Stimulated activated CD4-positive, alpha-beta T cell treated with anti-CD3 and anti-CD28 coated beads, Interleukin-2, amount 100 ng/mL, for 24 hours (primary cell): ENCODE measurements around the gene REPS1.
A peak's percentile ranks its signal among the peaks of the same experiment; 100 is the strongest.
"Not testable (repeated sequence)": the region's sequence is repeated elsewhere in the genome, so short reads cannot be mapped to it uniquely, and the experiment has no call there.

Experiments
- DNase-seq, 2 donors: peaks; one replicate each; pipeline ENCODE4 v3.0.0-alpha.2; 2020

Gene REPS1

DNA sequence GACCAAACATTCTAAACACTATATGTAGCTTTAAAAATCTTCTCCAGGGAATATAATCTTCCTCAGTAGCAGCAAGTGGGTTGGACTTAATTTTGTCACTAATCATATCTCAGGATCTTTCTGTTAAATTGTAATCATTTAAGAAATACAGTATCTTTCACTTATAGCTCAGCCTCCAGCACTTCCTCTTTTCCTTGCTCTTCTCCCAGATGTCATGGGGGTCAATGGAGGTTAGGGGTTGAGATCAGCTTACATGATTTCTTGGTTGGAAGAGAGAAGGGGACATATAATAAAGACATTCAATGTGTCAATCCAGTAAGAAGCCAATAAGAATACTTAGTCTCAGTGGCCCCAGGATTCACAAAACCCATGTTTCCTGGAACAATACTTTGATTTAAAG, 15.7 kb upstream of the REPS1 start:
- no peak for DNase-seq

DNA sequence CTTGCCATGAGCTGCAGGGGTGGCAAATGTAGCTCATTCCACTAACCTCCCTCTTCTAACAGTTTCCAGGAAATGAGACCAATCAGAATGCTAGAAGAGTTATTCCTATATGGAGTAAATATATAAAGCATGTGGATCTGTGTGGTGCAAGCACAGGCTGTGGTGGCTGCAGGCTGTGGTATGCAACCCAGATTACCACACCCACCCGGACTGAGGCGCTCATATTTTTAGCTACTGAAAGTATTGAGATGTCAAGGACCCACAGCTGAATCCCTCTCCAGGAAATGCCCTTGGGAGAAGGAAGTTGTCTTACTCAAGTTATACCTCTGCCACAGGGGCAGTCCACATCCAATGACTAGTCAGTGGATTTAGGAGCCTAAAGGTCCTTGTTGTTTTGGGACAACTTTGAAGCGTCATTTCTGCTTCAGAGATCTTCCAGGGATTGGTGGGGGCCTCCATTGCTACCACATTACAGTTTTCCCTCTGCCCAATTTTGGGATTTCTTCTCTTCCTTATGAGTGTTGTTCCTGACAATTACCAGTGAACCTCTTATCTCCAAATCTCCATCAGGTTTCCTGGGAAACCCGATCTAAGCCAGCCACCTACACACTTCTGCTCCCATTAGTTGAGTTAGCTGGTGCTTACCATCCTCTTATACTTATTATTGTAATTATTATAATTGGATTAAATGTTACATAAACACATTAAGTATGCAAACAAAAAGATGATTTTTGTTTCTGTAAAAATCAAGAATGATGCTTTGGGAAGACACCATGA, 12.1 kb upstream of the REPS1 start:
- no peak for DNase-seq

DNA sequence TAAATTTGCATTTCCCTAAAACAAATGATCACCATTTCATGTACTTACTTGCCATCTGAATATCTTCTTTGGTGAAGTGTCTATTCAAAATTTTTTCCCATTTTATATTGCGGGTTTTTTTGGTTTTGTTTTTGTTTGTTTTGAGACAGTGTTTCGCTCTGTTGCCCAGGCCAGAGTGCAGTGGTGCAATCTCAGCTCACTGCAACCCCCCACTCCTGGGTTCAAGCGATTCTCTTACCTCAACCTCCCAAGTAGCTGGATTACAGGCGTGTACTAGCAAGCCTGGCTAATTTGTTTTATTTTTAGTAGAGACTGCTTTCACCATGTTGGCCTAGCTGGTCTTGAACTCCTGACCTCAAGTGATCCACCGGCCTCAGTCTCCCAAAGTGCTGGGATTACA, 9.1 kb upstream of the REPS1 start:
- no peak for DNase-seq

DNA sequence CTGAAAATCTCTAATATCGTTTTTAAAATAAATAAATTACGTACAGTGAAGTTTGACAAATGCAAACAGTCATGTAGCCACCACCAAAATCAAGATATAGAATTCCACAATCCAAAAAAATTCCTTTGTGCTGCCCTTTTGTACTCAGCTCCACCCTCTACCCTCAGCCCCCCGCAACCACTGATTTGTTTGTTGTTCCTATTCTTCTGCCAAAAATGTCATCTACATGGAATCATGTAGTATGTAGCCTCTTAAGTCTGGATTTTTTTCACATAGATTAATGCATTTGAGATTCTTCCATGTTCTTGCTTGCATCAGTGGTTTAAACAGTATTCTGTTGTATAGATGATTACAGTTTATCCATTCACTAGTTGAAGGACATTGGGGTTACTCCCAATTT, 8.5 kb upstream of the REPS1 start:
- no peak for DNase-seq

DNA sequence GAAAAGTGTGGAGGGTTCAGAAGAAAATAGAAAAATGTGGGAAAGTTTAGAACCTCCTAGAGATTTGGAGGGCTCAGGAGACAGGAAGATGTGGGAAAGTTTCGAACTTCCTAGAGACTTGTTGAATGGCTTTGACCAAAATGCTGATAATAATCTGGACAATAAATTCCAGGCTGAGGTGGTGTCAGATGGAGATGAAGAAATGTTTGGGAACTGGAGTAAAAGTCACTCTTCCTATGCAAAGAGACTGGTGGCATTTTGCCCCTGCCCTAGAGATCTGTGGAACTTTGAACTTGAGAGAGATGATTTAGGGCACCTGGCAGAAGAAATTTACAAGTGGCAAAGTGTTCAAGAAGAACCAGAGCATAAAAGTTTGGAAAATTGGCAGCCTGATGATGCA, 5.4 kb upstream of the REPS1 start:
- not testable (repeated sequence) for DNase-seq

DNA sequence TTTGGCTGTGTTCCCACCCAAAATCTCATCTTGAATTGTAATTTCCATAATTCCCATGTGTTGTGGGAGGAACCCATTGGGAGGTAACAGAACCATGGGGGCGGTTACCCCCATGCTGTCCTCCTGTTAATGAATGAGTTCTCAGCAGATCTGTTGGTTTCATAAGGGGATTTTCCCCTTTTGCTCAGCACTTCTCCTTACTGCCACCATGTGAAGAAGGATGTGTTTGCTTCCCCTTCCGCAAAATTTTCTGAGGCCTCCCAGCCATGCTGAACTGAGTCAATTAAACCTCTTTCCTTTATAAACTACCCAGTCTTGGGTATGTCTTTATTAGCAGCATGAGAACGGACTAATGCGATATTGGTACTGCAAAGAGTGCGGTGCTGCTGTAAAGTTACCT, 4.9 kb upstream of the REPS1 start:
- not testable (repeated sequence) for DNase-seq

DNA sequence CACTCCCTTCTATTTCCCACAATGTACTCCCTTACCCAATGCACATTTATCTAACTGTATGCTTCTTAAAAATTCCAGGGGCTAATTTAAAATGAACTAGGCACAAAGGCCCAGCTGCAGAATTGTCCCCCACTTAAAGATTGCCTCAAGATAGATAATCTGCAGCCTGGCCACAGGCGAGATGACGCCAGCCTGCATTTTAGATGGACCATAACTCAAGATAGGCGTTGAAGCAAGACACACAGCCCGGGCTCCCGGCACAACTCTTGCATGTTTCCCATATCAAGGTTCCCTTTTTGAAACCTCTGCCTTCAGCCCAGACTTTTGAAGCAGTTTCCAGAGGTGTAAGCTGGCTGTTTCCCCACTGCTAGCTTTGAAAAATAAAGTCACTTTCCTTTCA, 3.2 kb upstream of the REPS1 start:
- DNase-seq = no peak

DNA sequence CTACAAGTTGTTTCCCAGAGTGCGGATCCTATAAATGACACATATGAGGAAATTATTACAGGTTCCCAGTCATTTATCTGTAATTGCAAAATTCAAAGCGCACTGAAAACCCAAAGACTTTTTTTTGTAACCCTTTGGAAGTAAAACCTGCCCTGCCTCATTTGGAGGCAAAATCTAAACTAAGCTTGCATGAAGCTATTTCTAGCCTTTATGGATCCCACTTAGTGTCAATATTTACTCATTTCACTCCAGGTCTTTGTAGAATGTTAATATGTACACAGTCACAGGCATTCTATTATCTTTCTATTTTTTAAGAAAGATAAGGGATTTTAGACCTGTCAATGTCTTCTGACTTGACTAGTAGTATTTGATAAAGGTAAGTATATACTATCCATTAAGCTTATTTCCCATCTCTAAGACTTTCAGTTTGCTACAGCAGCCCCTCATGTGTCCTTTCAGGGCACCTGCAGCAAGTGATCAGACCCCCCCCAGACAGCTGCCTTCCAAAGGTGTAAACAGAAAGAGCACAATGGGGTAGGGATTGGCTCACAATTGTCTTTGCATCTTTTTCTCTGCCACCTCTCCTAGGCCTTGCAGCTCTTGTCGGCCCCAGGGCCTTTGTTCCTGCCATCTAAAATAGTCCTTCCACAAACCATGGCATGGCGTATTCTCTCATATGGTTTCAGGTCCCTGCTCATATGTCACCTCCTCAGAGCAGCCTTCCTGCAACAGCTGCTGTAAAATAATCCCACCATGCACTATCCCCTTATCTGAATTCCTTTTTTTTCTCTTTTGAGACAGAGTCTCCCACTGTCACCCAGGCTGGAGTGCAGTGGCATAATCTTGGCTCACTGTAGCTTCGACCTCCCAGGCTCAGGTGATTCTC, 1.3 kb upstream of the REPS1 start:
- DNase-seq = no peak

DNA sequence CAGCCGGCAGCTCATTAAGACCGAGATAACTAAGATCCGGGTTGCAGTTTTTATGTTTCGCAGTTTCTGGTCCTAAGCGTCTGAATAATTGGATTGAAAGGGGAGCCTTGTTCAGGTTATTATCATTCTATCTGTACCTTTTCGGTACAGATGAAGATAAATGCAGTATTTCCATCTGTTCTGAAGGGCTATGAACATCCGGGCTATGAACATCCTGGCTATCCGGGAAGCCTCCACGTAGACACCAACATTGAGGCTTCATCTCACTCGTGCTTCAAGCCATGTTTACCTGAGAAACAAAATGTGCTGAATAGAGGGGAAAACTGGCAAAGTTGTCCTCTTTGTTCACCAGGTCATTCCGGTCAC, 399 bp upstream of the REPS1 start:
- no peak for DNase-seq

DNA sequence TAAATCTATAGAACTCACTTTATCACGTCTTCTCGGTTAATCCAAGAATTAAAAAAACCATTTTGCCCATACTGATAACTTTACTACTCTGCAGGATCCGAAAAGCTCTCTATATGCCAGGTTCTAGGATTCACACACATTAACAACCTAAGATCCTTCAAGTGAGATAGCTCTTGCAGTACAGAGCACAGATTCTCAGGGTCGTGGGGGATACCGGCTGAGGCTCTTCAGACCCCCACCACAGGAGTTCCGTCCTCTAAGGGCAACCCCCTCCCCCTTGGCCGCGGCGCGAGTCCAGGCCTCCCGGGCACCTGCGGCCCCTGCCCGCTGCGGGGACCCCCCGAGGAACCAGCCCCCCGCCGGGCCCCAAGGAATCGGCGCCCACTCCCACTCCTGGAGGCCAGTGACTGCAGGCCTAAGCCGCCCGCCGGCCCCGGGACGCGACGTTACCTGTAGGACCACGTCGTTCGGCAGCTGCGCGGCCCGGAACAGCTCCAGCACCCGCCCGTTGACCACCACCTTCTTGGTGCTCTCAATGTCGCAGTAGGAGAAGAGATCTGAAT, 892 bp downstream of the REPS1 start:
- DNase-seq = no peak

DNA sequence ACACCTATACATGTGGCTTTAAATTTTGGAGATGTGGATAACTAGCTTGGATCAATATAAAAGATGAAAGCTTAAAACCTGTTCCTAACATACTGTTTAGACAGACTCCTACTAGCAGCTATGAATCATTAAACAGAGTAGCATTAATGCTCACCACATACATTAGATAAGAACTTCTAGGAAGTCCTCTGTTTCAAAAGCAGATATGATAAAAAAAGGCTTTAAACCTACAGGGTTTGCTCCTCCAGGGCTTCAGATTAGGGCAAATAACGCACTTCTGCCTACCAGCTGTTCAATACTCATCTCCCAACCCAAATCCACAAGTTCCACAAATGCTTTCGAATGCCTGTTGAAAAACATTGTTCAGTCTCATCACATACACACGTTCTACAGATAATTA, 1.5 kb downstream of the REPS1 start:
- DNase-seq = no peak

DNA sequence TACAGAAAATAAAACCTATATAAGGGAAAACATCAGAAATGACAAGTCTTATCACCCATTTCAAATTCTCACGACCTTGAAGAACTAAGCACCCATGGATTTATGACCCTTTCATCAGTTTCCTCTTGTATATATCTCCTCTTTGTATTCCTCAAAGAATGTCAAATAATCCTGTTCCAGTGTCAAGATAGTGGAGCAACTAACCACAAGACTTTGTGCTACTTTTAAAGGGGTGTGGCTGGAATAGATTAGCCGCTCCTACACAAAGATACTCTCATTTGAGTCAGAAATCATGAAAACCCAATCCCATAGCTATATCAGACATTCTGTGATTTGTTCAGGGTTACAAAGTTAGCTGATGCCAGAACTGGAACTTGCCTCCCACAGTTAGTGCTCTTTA, 6.6 kb downstream of the REPS1 start:
- no peak for DNase-seq

DNA sequence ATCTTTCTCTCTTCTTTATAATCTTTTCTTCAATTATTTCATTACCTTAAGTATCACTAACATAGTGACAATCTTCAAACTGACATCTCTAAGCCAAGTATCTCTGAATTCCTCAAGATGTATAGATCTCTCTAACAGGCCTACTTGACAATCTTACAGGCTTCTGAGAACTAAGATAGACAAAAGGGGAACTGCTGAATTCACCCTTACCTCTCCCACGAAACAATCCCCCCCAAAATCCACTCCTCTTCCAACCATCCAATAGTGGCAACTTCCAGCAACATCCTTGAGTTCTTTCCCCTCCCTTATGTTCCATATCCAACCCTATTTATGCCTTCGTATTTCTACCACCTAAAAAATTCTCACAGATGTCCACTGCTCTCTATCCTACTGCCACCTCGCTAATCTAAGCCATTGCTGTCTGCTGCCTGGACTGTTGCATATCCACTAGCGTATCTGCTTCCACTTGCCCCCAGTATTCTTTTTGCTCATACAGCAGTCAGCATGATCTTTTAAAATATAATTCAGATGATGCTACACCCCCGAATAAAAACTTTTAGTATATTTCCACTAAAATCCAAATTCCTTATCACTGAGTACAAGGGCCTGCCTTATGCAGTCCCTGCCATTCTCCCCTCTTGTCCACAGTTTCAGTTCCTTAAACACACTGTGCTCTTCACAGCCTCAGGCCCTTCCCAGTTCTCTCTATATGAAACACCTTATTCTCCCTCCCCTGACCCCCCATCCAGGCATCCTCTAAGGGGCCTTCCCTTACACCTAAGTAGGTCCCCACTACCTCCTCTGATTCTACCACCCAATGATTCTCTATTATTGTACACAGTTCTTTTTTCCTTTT, 8.0 kb downstream of the REPS1 start:
- no peak for DNase-seq

DNA sequence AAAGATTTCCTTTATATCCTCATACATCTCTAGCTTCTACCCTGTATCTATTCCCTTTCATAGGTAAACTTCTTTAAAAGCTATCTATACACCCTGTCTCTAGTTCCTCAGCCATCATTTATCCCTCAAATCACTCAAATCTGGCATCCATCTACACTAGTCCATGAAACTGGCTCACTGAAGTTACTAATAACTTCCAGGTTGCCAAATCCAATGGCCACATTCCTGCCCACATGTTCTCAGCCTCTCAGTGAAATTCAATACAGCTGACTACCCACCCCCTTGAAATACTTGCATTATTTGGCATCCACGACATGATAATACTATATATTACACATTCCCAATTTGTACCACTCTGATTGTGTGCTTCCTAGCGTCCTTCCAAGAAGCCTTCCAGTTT, 8.7 kb downstream of the REPS1 start:
- DNase-seq = no peak

DNA sequence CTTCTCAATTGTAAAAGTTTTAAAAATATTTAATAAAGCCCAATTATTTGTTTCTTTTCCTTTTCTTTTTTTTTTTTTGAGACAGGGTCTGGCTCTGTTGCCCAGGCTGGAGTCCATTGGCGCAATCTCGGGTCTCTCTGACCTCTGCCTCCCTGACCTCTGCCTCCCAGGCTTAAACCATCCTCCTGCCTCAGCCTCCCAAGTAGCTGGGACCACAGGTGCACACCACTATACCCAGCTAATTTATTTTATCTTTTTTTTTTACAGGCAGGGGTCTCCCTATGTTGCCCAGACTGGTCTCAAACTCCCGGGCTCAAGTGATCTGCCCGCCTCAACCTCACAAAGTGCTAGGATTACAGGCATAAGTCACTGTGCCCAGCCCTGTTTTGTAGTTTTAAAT, 9.8 kb downstream of the REPS1 start:
- DNase-seq = no peak

DNA sequence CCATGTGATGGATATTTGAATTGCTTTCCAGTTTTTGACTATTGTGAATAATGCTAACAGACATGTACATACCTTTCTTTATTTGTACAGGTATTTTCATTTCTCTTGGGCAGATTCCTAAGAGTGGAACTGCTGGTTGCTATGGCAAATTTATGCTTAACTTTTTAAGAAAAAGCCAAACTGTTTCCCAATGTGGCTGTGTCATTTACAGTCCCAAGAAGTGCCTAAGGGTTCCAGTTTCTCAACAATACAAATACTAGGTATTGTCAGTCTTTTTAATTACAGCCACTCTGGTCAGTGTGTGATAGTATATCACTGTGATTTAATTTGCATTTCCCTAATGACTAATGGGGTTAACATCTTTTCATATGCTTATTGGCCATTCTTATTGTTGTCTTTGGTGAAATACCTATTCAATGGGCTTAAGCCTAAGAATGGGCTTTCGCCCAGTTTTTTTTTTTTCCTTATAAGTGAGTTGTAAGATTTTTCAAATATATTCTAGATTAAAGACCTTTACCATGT, 10.3 kb downstream of the REPS1 start:
- no peak for DNase-seq

DNA sequence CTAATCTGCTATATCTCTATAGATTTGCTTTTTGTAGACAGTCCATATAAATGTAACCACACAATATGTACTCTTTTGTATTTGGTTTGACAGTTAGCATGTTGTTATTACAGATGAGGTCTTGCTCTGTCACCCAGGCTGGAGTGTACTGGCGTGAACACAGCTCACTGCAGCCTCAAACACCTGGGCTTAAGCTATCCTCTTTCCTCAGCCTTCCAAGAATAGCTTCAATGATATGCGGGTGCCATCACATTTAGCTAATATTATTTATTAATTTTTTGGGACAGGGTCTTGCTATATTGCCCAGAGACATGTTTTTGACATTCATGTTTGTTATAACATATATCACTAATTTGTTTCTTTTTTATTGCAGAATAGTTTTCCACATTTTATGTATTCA, 10.8 kb downstream of the REPS1 start:
- DNase-seq = no peak

DNA sequence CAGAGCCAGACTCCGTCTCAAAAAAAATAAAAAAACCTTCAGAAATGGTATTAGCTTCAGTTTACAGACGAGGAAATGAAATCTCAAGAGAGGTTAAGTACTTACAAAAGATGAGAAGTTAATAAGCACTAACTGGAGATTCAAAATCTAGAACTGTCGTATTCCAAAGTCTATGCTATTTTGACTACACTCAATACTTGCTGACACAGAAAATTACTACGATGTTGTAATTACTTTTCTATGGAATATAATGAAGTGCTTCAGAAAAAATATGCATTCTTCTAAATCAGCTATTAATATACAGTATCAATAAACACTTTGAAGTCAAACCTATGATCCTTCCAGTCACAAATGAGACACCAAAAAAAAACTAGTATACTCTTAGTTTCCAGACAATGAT, 12.2 kb downstream of the REPS1 start:
- no peak for DNase-seq

DNA sequence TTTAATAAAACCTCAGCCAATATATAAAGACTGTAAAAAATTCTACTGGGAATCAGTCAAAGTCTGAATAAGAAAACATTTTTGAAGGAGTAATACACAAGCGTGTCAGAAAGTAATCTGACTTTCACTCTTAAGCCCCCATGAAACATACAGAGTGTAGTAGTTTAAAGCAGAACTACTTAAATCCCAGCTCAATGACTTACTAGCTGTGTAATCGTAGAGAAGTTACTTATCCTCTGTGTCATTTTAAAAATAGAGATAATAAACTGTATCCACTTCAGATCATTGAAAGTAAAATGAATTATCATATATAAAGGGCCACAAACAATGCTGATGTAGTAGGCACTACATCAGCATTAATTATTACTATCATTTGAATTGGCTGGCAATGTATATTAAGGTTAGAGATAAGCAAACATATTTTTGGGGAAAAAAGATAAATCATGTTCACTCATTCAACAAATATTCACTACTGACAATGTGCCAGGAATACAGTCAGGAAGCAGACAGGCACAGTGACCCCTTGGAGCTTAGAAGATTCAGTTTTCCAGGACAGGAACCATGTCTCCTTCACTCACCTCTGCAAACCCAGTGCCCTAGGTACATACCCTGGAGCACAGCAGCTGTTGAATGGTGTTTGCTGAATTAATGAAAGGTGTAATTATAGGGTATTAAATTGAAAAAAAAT, 14.4 kb downstream of the REPS1 start:
- no peak for DNase-seq

DNA sequence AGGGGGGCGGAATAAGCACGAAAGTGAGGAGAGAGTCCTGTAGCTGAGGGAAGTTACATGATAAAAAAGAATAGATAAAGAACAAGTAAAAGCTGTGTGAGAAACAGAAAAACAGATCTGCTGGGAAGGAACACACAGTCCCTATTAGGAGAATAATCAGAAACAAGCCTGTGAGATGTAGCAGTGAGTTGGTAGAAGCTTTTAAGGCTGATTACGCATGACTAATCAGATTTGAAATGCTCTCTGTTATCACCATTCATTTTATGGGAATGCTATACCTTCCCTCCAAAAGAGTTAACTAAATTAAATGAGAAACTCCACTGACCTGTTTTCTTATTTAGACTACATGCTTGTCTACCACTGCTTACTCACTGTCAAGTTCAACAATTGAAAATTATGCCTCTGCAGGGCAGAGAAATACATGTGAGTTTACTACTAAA, 15.8 kb downstream of the REPS1 start:
- DNase-seq = no peak

DNA sequence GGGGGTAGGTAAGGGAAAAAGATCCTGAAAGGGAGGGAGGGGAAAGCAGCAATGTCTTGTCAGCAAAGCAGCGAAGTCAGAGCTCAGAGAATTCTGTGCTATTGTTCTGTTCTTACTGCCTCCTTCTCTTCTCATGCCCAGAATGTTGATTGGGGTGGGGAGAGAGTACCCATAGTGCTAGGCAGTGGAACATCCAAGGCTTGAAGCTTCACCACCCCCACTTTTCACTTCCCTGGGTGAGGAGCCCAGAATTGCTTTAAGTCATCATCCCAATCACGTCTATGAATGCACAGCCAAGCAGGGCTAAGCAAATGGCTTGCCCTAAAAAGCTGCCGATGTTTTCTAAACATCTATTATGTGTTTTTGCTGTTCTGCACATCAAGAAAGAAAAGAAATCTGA, 16.5 kb downstream of the REPS1 start:
- no peak for DNase-seq

DNA sequence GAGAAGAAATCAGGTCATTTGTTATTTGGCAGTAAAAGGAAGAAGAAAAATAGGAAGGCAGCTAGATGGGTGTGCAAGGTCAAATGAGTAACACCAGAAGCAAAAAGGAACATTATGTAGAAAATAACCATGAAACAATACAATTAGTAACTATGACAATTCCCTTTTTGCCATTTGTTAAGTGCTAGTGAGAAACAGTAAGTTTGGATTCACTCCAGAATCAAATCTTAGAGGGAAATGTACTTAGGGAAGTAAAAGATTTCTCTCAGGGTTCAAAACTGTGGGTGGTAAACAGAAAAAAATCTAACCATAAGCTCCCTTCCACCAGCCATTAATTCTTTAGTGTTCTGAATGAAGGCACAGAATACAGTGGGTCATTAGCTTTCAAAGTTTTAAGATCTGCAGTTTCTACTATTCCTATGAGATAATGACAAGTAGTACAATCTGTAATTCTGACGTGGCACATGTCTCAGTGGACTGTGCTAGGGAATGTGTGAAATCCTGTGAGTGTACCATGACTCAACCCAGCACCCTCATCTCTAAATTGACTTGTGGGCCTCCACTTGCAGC, 17.1 kb downstream of the REPS1 start:
- peak in 1 of 2 donors; percentile 26 for DNase-seq
